ENCODE results near the gene NR2F1. TPM values are rescaled to one million over a fixed set of nuclear protein-coding genes. Genes with fewer than 3 reads are reported as not detected.

Gene NR2F1
- total RNA-seq, 3 donors from 2014 or later = 0.08 to 0.21 (median 0.10) TPM

- DNase-seq = no peak
- ATAC-seq = no peak
- no peak overlapping the region for H3K4me3 Mint-ChIP-seq
- H3K27me3 Mint-ChIP-seq (ENCODE audit: low read depth) = peaks cover 67% of the 10 kb centered on the region
- peaks cover 3% of the 10 kb centered on the region for H3K4me1 Mint-ChIP-seq (ENCODE audit: low read depth)
- H3K9me3 Mint-ChIP-seq = no peaks in the 10 kb centered on the region
- H3K36me3 Mint-ChIP-seq (ENCODE audit: insufficient read depth) = no peaks in the 10 kb centered on the region
These were observed 11.8 kb downstream of the NR2F1 start for GRCh38 chr5:93594591-93595419.

- Mint-ChIP-seq H3K36me3 (ENCODE audit: insufficient read depth) (no peaks in the 10 kb centered on the region), H3K4me1 (ENCODE audit: low read depth) (peaks cover 3% of the 10 kb centered on the region), H3K27me3 (ENCODE audit: low read depth) (peaks cover 59% of the 10 kb centered on the region), H3K4me3 (no peak overlapping the region), H3K9me3 (no peaks in the 10 kb centered on the region)
- ATAC-seq (peak in 1 of 2 donors; percentile 11), DNase-seq (no peak)
These were observed 12.6 kb downstream of the NR2F1 start for GRCh38 chr5:93595420-93596147.

GRCh38 chr5:93596310-93596675, 13.3 kb downstream of the NR2F1 start:
- no peak for DNase-seq
- no peak overlapping the region for H3K4me3 Mint-ChIP-seq

GRCh38 chr5:93596676-93597490, 13.9 kb downstream of the NR2F1 start:
- H3K4me1 Mint-ChIP-seq (ENCODE audit: low read depth) = peaks cover 3% of the 10 kb centered on the region
- H3K36me3 Mint-ChIP-seq (ENCODE audit: insufficient read depth) = no peaks in the 10 kb centered on the region
- no peak overlapping the region for H3K4me3 Mint-ChIP-seq
- peaks cover 3% of the 10 kb centered on the region for H3K9me3 Mint-ChIP-seq
- H3K27me3 Mint-ChIP-seq (ENCODE audit: low read depth) = peaks cover 46% of the 10 kb centered on the region
- DNase-seq (no peak), ATAC-seq (no peak)

More at GRCh38 chr5:93596310-93596675, 13.3 kb downstream of the NR2F1 start:
- peak in 1 of 2 donors; percentile 13 for ATAC-seq
- H3K27me3 Mint-ChIP-seq (ENCODE audit: low read depth) = peaks cover 52% of the 10 kb centered on the region
- no peaks in the 10 kb centered on the region for H3K36me3 Mint-ChIP-seq (ENCODE audit: insufficient read depth)
- H3K9me3 Mint-ChIP-seq = no peaks in the 10 kb centered on the region
- peaks cover 3% of the 10 kb centered on the region for H3K4me1 Mint-ChIP-seq (ENCODE audit: low read depth)

GRCh38 chr5:93598091-93599000, 15.3 kb downstream of the NR2F1 start:
- H3K9me3 Mint-ChIP-seq = peaks cover 3% of the 10 kb centered on the region
- ATAC-seq = no peak
- H3K27me3 Mint-ChIP-seq (ENCODE audit: low read depth) = peaks cover 37% of the 10 kb centered on the region
- no peaks in the 10 kb centered on the region for H3K36me3 Mint-ChIP-seq (ENCODE audit: insufficient read depth)
- H3K4me3 Mint-ChIP-seq = no peak overlapping the region
- H3K4me1 Mint-ChIP-seq (ENCODE audit: low read depth) = peaks cover 3% of the 10 kb centered on the region
- no peak for DNase-seq

GRCh38 chr5:93599001-93599379, 16.0 kb downstream of the NR2F1 start:
- DNase-seq (no peak), ATAC-seq (no peak)
- Mint-ChIP-seq H3K36me3 (ENCODE audit: insufficient read depth) (no peaks in the 10 kb centered on the region), H3K9me3 (peaks cover 6% of the 10 kb centered on the region), H3K4me1 (ENCODE audit: low read depth) (peaks cover 5% of the 10 kb centered on the region), H3K4me3 (no peak overlapping the region), H3K27me3 (ENCODE audit: low read depth) (peaks cover 36% of the 10 kb centered on the region)

- H3K9me3 Mint-ChIP-seq = peaks cover 6% of the 10 kb centered on the region
- H3K4me1 Mint-ChIP-seq (ENCODE audit: low read depth) = peaks cover 5% of the 10 kb centered on the region
- ATAC-seq (no peak), DNase-seq (no peak)
- no peak overlapping the region for H3K4me3 Mint-ChIP-seq
- H3K27me3 Mint-ChIP-seq (ENCODE audit: low read depth) = peaks cover 31% of the 10 kb centered on the region
- no peaks in the 10 kb centered on the region for H3K36me3 Mint-ChIP-seq (ENCODE audit: insufficient read depth)
These were observed 16.5 kb downstream of the NR2F1 start for GRCh38 chr5:93599399-93600120.

- Mint-ChIP-seq H3K36me3 (ENCODE audit: insufficient read depth) (no peaks in the 10 kb centered on the region), H3K4me3 (no peak overlapping the region), H3K4me1 (ENCODE audit: low read depth) (peaks cover 7% of the 10 kb centered on the region), H3K27me3 (ENCODE audit: low read depth) (peaks cover 31% of the 10 kb centered on the region), H3K9me3 (peaks cover 6% of the 10 kb centered on the region)
- DNase-seq (no peak), ATAC-seq (no peak)
These were observed 17.5 kb downstream of the NR2F1 start for GRCh38 chr5:93600409-93601070.

GRCh38 chr5:93601071-93601801, 18.2 kb downstream of the NR2F1 start:
- peaks cover 31% of the 10 kb centered on the region for H3K27me3 Mint-ChIP-seq (ENCODE audit: low read depth)

GRCh38 chr5:93601802-93602155, 18.8 kb downstream of the NR2F1 start:
- H3K36me3 Mint-ChIP-seq (ENCODE audit: insufficient read depth) = no peaks in the 10 kb centered on the region
- no peak overlapping the region for H3K4me3 Mint-ChIP-seq
- H3K27me3 Mint-ChIP-seq (ENCODE audit: low read depth) = peaks cover 30% of the 10 kb centered on the region
- H3K9me3 Mint-ChIP-seq = peaks cover 6% of the 10 kb centered on the region
- peaks cover 4% of the 10 kb centered on the region for H3K4me1 Mint-ChIP-seq (ENCODE audit: low read depth)
- DNase-seq (no peak), ATAC-seq (no peak)

More at GRCh38 chr5:93601071-93601801, 18.2 kb downstream of the NR2F1 start:
- DNase-seq = no peak
- Mint-ChIP-seq H3K9me3 (peaks cover 6% of the 10 kb centered on the region), H3K4me1 (ENCODE audit: low read depth) (peaks cover 4% of the 10 kb centered on the region), H3K4me3 (no peak overlapping the region), H3K36me3 (ENCODE audit: insufficient read depth) (no peaks in the 10 kb centered on the region)
- ATAC-seq = no peak

- Mint-ChIP-seq H3K9me3 (peaks cover 6% of the 10 kb centered on the region), H3K27me3 (ENCODE audit: low read depth) (peaks cover 35% of the 10 kb centered on the region), H3K4me1 (ENCODE audit: low read depth) (peaks cover 5% of the 10 kb centered on the region), H3K4me3 (no peak overlapping the region), H3K36me3 (ENCODE audit: insufficient read depth) (no peaks in the 10 kb centered on the region)
- no peak for DNase-seq
- ATAC-seq = no peak
These were observed 19.4 kb downstream of the NR2F1 start for GRCh38 chr5:93602241-93603077.

Data from activated T-cell treated with anti-CD3 and anti-CD28 coated beads, Interleukin-2, amount 50 U/mL, for 4 hours (primary cell).